Frontal cortex (tissue), 4 donors: ENCODE measurements around the gene FBXW7. TPM values are rescaled to one million over a fixed set of nuclear protein-coding genes. Genes with fewer than 3 reads are reported as not detected.
A peak's percentile ranks its signal among the peaks of the same experiment; 100 is the strongest.

ENCODE experiments used
- DNase-seq, 2 donors: peaks; one replicate each; pipeline ENCODE4 v3.0.0; 2012; ENCODE audit warnings: low spot score in 2 of 2
- FAIRE-seq: peaks from 2 replicates; lab custom pipeline; 2012; peaks lifted over from hg19 to GRCh38; lab: Jason Lieb, UNC
- total RNA-seq: library from RNA; depleted of rRNA; stranded (reverse); fragments of >200 nt; gene quantifications from one replicate; pipeline ENCODE4 v1.2.3, GENCODE V29; 2014
- donor health status: control.
- donor health status: control.
- donor health status: control.

FBXW7 gene
- total RNA-seq, 1 donor from 2014 or later: 433 TPM

DNA sequence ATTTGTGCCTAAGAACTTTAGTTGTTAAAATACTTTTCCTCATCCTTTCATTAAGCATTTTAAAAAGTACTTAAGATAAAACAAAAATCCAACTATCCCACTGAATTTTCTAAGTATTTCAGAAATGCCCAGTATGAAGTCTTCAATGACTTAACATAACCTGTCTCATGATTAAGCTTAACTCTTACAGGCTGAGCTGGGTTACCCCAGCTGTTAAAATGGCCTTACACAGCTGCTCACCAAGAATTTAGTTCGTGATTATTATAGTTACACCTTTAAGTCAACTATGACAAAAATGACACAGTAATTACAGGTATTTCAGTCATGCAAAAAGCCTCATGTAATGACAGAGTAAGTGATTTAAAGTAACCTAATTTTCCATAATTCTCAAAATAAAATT is 145.7 kb downstream of the FBXW7 start:
- FAIRE-seq: no peak
- no peak for DNase-seq

DNA sequence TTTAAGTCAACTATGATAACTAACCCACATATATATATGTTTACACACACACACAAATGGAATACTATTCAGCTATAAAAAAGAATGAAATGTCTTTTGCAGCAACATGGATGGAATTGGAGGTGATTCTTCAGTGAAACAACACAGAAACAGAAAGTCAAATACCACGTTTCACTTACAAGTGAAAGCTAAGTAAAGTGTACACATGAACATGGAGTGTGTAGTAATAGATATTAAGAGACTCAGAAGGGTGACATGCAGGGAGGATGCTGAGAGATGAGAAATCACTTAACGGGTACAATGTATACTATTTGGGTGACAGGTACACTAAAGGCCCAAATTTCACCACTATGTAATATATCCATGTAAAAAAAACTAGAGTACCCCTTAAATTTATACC is 146.5 kb downstream of the FBXW7 start:
- DNase-seq: no peak
- no peak for FAIRE-seq

DNA sequence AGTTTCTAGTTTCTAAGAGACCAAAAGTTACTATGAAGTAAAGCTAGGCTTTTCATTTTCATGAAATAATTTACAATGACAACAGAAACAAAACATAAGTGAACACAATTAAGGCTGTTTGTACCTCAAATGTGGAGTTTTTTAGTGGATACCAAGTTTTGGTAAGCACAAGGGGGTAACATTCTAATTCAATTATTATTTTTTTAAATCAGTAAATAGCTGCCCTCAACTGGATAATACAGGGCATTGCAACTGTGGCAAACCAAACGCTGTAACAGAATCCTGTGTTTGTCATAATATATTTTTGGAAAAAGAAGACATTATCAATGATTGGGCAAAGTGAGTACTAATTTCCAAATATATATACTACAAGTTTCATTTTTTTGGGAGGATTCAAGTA is 150.3 kb downstream of the FBXW7 start:
- DNase-seq (no peak), FAIRE-seq (peak; percentile 34)

DNA sequence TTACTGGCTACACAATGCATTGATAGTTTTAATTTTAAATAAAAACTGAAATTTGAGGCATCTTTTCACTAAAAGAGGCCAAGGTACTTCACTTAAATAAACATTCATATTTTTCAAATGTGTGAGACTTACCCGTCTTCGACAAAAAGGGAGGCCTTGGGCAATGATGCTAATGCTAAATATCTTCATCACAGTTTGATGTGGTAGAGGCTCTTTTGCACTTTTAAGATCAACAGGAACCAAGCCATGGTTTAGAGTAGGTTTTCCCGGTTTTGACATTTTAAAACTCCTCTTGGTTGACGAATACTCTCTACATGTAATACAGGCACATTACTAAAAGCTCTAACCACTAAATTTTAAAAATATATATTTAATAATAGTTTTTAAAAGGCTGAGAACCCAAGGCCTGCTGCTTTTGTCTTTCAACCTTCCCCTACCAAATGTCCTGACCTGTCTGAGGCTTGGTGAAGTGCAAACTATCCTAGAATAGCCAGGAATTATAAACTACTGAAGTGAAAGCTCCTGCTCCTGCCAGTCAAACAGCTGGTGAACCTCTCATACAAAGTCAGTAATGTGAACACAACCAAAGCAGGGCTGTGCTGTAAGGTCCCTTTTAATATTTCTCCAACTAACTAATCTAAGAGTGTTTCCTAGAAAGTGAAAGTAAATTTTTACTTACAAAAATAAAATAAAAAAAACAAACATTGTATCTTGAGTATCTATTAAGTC is 153.7 kb downstream of the FBXW7 start:
- DNase-seq (no peak), FAIRE-seq (no peak)

DNA sequence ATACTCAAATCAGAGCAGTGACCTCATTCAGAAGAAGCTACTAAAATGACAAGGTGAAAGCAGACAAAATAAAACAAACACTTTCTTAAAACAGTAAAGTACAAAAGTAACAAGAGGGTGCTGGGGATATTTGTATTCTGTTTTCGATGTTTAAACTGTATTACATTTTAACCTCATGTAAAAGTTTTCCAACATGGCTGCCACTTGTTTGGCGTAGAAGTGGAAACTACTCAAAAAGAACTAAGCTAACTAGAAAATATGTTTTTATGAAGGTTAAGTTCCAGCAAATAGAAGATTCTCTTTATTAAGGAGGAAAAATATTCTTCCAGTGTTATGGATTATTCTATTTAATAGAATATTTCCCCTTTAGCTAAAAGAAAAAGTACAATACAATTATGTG is 155.0 kb downstream of the FBXW7 start:
- FAIRE-seq (no peak), DNase-seq (no peak)

DNA sequence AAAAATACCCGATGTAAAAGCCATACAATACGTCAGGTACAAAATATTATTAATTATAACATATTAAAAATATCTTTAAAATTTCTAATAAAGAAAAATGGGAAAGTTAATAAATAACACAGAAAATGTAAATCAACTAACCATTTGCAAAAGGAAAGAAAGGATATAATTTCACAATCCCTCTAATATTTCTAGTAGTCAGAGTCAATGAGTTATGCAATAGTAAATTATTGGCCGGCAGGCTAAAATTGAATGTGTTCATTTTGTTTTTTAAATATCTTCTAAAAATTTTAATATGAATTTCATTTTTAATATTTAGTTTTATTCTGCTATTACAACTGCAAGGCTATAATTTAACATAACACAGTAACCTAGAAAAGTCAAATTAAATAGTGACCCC is 155.7 kb downstream of the FBXW7 start:
- DNase-seq (no peak), FAIRE-seq (peak; percentile 31)

DNA sequence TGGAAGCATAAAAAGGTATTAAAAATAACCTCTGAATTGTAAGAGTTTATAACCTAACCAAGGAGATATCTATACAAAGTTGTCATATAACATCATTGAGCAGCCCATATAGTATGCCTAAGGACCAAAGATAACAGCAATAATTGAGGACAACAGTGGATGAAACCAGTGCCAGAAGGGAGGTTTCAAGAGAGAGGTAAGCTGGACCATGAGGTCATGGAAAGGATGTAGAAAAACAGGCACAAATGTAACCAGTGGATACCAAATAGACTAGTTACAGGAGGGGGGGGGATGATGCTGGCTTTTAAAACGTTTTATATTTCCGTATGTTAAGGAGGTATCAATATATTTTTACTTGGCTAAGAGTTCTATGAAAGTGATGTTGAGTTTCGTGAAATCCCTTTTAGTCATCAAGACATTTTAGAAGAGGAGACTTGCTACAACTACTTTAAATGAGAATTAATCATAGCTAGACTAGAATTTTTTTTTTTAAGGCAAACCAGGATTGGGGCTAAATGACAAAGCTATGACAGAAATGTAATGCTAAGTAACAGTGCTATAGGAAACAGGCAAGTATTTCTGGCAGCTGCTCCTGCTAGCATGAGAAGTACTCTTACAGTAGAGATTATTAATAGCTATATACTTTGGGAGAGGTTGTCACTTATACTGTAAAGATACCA is 161.1 kb downstream of the FBXW7 start:
- FAIRE-seq: no peak

DNA sequence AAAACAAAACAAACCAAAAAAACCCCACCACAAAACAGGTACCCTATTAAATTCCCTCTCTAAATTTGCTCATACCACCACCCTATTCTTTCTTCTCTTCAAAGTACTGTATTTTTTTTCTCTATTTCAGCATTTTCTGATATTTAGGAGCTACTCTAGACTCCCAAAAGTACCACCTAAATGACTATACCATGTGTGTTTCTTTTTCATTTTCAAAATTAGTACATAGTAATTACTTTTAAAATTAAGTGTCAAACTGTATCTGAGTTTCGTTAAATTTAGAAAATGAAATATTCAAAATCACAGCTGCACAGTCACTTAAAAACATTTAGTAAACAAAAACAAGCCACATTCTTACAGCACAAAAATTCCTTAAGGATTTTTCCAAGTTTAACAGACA is 161.7 kb downstream of the FBXW7 start:
- DNase-seq (no peak), FAIRE-seq (no peak)

More for the DNA sequence above, 161.1 kb downstream of the FBXW7 start:
- no peak for DNase-seq

DNA sequence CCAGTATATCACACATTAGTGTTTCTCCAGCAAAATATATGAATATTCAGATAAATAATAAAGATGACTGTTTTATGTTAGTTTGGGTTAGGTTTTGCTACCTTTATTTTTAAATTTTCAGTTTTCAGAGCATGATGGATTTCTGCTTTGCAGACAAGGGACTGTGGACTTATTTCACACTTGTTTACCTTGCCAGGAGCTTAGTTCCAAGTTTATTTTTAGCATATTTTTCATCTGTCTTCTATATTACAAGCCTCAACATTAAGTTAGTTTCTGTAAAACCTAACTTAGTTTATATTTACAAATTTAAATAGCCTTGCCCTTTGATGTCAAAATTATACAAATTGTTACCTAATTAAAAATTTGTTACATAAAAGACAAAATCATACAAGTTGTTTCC is 163.4 kb downstream of the FBXW7 start:
- FAIRE-seq (no peak), DNase-seq (no peak)

DNA sequence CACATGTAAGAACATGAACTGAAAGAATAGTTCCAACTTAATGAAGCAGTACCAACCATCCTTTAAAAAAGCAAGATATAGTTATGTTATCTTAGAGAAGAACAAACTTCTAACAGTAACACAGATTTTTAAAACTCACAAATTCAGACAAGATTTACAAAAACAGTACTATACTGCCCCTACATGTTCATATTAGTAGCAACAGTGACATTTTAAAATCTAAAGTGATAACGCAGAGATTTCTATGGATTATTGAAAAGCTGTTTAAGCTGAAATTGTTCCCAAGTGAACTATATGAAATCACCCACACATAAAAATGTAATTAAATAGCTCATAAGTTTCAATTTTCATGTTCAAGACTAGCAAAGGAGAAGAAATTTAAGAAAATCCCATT is 166.0 kb downstream of the FBXW7 start:
- FAIRE-seq: peak; percentile 70
- no peak for DNase-seq

DNA sequence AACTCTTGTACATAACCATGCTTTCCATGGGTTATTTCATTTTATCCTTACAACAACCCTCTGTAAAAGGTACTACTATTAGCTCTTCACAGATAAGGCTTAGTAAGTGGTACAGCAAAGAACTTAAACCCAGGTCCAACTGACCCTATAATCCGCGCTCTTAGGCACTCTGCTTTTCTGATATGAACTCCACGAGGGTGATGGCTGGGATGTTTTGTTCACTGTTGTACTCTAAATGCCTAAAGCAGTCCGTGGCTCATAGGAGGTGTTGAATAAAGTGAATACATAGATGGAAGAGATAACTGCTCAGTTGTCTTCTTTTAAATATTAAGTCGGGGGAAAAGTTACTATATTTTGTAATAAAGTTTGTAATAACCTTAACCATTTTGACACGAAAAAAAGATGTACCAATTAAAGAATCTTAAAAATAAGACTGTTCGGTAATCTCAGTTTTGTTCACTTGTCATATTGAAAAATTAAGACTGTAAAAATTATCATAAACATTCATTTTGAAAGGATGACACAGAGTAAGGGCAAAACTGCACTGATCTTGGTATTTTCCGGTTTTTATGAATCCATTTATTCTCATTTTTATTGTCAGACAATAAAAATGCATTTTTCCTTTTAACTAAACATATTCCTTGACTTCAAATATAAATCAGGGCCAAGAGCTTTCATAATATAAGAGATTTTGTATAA is 166.5 kb downstream of the FBXW7 start:
- FAIRE-seq: no peak
- no peak for DNase-seq

DNA sequence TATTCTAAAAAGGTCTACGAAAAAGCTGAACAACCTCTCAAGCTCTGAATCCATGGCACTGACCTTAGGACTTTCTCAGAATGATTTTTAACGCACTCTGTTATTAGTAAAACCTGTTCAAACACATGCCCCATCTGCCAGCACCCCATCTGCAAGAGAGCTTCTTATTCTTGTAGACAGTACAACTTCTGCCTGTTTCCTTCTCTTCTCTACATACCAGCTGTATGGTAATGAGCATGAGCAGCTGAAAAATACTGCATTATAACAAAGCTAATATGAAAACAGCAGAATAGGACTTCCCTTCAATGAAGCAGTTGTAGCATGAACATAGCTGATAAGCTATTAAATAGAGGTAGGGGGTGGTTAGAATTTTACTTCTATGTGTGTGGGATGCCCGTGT is 167.9 kb downstream of the FBXW7 start:
- DNase-seq (no peak), FAIRE-seq (no peak)

DNA sequence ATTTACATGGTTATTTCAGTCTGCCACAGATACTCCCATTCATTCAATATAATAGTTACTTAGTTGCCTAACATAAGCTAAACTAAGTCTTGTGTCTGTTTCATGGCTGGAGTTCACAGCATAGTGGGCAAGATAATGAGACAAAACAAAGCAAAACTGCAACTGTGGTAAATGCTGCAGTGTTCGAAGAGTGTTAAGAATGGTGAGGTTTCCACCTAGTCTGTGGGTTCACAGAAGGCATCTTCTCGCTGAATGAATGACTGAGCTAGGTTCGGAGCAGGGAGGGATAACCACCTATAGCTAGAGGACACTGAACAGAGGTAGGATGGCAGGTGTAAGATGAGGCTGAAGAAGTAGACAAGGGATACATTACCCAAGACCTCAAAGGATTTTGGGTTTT is 171.0 kb downstream of the FBXW7 start:
- no peak for FAIRE-seq
- no peak for DNase-seq

DNA sequence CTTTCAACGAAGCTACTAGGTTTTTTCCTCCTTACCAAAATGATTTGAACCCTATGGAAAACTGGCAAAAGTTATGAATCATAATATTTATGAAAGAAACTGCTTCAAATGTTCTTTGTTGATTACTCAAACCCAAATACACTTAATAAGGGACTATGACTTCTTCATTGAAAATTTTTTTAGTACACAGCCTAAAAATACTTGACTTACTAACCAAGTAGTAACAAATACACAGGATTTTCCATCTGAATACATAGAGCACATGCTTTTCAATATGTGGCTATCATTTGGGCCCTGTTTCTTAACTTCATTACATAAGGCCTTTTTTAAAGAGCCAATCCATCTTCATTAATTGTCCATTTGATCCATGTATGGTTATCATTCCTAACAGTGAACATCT is 171.5 kb downstream of the FBXW7 start:
- FAIRE-seq (no peak), DNase-seq (no peak)

DNA sequence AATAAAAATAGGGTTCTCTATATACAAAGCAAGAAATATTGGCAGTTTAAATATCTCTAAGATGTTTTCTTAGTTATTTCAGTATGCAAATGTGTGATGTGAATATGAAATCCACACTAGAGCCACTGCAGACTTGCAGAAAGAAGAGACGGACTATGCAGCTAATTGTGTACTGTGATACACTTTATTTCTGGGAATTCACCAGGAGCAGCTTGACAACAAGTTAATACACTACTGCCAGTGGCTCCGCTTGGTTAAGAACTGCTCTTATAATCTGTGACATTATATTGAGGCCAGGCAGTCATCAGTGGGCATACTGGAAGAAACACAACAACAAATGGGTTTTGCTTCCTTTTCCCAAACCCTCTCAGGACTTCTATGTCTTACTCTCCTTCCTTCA is 172.0 kb downstream of the FBXW7 start:
- DNase-seq (no peak), FAIRE-seq (no peak)

DNA sequence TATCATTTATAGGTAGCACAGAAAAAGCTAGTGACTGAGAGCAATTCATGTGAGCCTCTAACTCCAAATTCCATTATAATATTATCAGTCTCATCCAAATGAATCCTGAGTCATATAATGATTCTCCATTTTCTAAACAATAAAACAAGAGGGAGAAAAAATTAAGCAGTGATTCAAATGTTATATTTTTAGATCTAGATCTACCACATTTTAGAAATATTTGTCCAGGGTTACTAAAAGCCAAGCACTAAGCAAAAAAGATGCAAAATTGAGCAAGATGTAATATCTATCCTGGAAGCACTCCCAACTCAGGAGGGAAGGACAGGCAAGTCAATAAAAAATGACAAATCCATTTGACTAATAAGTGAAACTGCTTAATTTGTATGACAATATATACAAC is 172.8 kb downstream of the FBXW7 start:
- FAIRE-seq (no peak), DNase-seq (no peak)

DNA sequence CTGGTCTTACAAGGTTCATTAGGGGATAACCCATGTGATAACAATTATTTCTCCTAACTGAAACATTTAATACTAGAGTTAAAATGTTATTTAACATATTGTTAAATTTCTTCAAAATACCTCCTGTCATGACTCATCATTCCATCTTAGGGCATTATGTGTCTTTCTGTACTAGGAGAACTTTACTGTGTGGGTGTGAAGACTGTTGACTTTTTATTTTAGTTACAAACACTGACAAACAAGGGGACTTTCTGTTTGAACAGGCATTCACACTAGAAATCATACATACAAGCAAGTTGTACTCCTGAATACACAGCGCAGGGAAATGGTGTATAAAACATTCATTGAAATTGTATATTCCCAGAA is 175.9 kb downstream of the FBXW7 start:
- DNase-seq (no peak), FAIRE-seq (no peak)

DNA sequence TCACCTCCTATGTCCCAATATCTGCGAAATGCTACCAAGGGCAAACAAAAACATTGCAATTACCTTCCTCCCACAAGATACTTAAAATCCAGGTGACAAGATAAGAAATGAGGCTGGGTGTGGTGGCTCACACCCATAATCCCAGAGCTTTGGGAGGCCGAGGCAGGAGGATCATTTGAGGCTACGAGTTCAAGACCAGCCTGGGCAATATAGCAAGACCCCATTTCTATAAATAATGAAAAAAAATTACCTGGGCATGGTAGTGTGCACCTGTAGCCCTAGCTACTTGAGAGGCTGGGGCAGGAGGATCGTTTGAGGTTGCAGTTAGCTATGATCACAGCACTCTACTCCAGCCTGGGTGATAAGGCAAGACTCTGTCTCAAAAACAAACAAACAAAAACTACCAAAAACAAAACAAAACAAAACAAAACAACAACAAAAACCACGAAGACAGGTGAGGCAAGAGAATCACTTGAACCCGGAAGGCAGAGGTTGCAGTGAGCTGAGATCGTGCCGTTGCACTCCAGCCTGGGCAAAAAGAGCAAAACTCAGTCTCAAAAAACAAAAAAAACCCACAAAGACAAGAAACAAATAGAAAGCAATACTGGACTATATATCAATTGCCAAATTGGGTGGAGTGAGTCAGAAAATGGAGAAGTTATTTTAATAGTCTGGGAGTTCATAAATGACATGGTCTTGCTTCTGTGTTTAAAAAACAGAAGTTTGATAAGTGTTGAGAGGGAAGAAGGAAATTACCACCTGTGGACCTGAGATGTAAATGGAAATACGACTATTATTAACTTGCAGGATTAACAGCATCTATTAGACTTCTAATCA is 176.5 kb downstream of the FBXW7 start:
- DNase-seq: no peak
- no peak for FAIRE-seq

DNA sequence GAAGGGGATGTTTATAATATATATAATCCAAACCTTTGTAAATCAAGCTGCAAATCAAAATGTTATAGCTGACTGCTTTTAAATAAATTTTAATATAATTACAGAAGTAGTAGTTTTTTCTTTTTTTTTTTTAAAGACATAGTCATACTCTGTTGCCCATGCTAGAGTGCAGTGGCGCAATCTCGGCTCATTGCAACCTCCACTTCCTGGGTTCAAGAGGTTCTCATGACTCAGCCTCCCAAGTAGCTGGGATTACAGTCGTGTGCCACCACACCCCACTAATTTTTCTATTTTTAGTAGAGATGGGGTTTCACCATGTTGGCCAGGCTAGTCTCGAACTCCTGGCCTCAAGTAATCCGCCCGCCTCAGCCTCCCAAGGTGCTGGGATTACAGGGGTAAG is 178.7 kb downstream of the FBXW7 start:
- no peak for FAIRE-seq
- DNase-seq: no peak

DNA sequence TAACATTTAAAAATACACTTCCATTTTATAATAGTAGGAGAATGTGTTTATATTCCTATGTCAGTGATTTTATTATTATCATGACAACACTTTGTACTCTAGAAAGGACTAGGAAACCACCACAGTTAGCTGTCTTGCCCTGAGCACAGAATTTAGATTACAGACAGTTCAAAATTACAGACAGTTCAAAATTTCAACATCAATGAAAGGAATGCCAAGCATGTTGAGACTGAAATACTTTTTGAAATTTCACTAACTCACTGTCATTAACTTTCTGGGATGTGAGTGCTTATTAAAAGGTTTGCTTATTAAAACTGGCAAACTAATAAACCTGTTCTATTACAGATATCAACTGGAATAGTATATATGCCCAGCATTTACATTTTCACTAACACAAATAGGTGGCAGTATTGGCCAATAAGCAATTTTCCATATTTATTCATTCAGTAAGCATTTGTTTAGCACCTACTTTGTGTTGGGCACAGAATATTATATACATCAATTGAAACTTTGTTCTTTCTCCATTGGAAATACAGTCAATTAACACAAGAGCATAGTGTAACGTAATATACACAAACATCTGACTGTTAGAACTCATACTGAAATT is 179.4 kb downstream of the FBXW7 start:
- FAIRE-seq: no peak
- DNase-seq: no peak
